CD4-positive, alpha-beta memory T cell (primary cell): ENCODE results near the gene GPR15. TPM values are rescaled to one million over a fixed set of nuclear protein-coding genes. Genes with fewer than 3 reads are reported as not detected.

Experiments used
- CTCF ChIA-PET: fragments of 350-600 bp; sonication (Branson Sonifier 250); formaldehyde crosslinking; loops from one replicate; lab custom pipeline; 2021; ENCODE audit warnings: inconsistent platforms; ENCODE audit not compliant: partially characterized antibody; lab: Charles Lee
- POLR2A ChIA-PET: fragments of 350-600 bp; sonication (Branson Sonifier 250); formaldehyde crosslinking; loops from one replicate; lab custom pipeline; 2021; ENCODE audit not compliant: partially characterized antibody; lab: Charles Lee
- DNase-seq, 5 donors: peaks; one replicate each; pipeline versions ENCODE4 v3.0.0 to v3.0.0-alpha.2; 2020 to 2022; ENCODE audit warnings: mixed read lengths in 1 of 5
- H3K27ac ChIP-seq: one replicate; pipeline ENCODE4 v1.7.0; 2013; ENCODE audit warnings: low read depth, low read length
- H3K27me3 ChIP-seq: 2 replicates; pipeline ENCODE4 v1.7.0; 2013; ENCODE audit warnings: mild to moderate bottlenecking, low read length, moderate library complexity; ENCODE audit not compliant: insufficient read depth
- H3K36me3 ChIP-seq: 2 replicates; pipeline ENCODE4 v1.7.0; 2013; ENCODE audit warnings: mild to moderate bottlenecking, low read length, moderate library complexity; ENCODE audit not compliant: insufficient read depth
- H3K4me1 ChIP-seq: 2 replicates; pipeline ENCODE4 v1.7.0; 2013; ENCODE audit warnings: mild to moderate bottlenecking, low read length, moderate library complexity; ENCODE audit not compliant: insufficient read depth
- H3K4me3 ChIP-seq, 2 donors: one replicate each; pipeline ENCODE4 v1.7.0; 2013; ENCODE audit warnings: low read length in 2 of 2, mild to moderate bottlenecking in 1 of 2
- H3K9me3 ChIP-seq, 2 donors: one replicate each; pipeline ENCODE4 v1.7.0; 2013; ENCODE audit warnings: low read length in 2 of 2, control low read depth in 1 of 2; ENCODE audit not compliant: control insufficient read depth in 1 of 2
- H3K27ac Mint-ChIP-seq, 7 donors: one replicate each; pipeline ENCODE4 v1.8.0; 2020 to 2021; ENCODE audit warnings: mixed read lengths in 7 of 7, mild to moderate bottlenecking in 6 of 7, inconsistent platforms in 3 of 7, moderate library complexity in 3 of 7
- H3K27me3 Mint-ChIP-seq, 2 donors: one replicate each; pipeline ENCODE4 v1.8.0; 2020 to 2021; ENCODE audit warnings: mixed read lengths in 2 of 2
- H3K36me3 Mint-ChIP-seq, 2 donors: one replicate each; pipeline ENCODE4 v1.8.0; 2020 to 2021; ENCODE audit warnings: mixed read lengths in 2 of 2, inconsistent platforms in 1 of 2, mild to moderate bottlenecking in 1 of 2
- H3K4me1 Mint-ChIP-seq, 4 donors: one replicate each; pipeline ENCODE4 v1.8.0; 2020 to 2021; ENCODE audit warnings: mixed read lengths in 4 of 4, mild to moderate bottlenecking in 1 of 4
- H3K4me3 Mint-ChIP-seq, 8 donors: one replicate each; pipeline ENCODE4 v1.8.0; 2020 to 2021; ENCODE audit warnings: mixed read lengths in 8 of 8, mild to moderate bottlenecking in 7 of 8, moderate library complexity in 6 of 8, inconsistent platforms in 3 of 8
- H3K9me3 Mint-ChIP-seq, 8 donors: one replicate each; pipeline ENCODE4 v1.8.0; 2020 to 2021; ENCODE audit warnings: mixed read lengths in 8 of 8, mild to moderate bottlenecking in 5 of 8, inconsistent platforms in 3 of 8, moderate library complexity in 1 of 8
- intact Hi-C: fragments of 100-400 bp; cut with micrococcal nuclease; formaldehyde crosslinking; loops from one replicate; pipeline ENCODE4 v1.15.1; 2023
- polyA plus RNA-seq, 2 donors: library from polyadenylated mRNA; unstranded; fragments of 300-500 nt; fragmentation: Illumina TruSeq; gene quantifications; one replicate each; pipeline ENCODE4 v1.2.3, GENCODE V29; 2021
- total RNA-seq, 2 experiments: library from RNA; stranded (reverse); gene quantifications; one replicate each; pipeline ENCODE4 v1.2.3, GENCODE V29; 2021

Gene GPR15
- total and polyA plus RNA-seq, 4 experiments from 2014 or later, result 12.9 to 32.0 (median 22.7) TPM

DNA sequence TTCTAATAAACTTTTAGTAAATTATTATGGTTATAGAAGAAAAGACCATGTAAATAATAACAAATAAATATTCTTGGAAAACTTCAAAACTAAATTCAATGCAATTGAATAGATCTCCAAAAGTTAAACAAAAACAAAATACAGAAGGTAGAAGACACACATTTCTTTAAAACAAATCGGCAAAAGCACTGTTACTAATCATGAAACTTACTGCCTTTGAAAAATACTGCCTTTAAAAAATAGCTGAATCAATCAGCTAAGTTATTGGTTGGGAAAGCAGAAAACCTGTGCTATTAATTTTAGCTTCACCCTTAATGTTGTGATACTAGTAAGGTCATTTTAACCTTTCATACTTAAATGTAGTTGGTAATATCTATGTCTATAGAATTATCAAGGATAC, 3.0 kb downstream of the GPR15 start:
- Mint-ChIP-seq H3K36me3 (no peaks in the 10 kb centered on the region), H3K9me3 (peaks cover 0 to 2% (median 0%) of the 10 kb centered on the region in 8 donors), H3K4me1 (peaks cover 16 to 21% (median 19%) of the 10 kb centered on the region in 4 donors), H3K27me3 (no peaks in the 10 kb centered on the region), H3K27ac (no peak overlapping the region), H3K4me3 (peak overlapping the region in 3 of 8 donors; percentile 13 to 53 (median 26))
- DNase-seq, result no peak
- intact Hi-C loops, result no loop called here
- Histone ChIP-seq H3K4me1 (peaks cover 4% of the 10 kb centered on the region), H3K4me3 (no peak overlapping the region), H3K27ac (no peak overlapping the region), H3K27me3 (no peaks in the 10 kb centered on the region), H3K36me3 (no peaks in the 10 kb centered on the region), H3K9me3 (no peaks in the 10 kb centered on the region)
- POLR2A ChIA-PET, result interaction anchor here (4.6 to 13.1 kb wide), 3 partner anchors 13 to 30 kb away, joined by 52 to 163 read pairs (median 138); partner anchors contain the start of gene CLDND1
- CTCF ChIA-PET, result interaction anchor here (1.0 kb wide), 1 partner anchor 29 kb away, joined by 3 read pairs; no protein-coding TSS in a partner anchor

DNA sequence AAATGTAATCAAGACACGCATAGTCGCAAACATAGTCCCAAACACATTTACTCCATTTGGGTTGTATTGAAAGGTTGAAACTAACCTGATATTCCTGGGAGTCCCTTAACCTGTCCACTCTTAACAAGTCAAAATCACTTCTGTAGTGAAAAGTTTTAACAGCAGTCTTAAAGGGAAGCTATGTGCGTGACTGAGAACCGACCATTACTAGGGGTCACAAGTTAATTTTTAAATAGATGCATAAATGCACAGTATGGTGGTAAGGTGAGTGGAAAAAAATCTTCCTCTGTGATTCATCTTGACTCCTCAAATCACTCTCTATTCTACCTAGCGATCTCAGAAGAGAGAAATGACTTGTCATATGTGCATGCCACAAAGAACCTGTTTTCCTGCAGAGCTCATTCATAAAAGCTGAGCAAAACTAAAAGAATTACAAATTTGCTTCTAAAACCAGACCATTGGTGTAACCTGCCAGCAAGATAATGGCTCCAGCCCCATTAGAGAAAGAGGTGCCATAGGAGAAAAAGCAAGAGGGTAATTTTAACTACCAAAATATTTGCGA, 4.8 kb downstream of the GPR15 start:
- intact Hi-C loops, result no loop called here
- no peak for DNase-seq
- peaks cover 17% of the 10 kb centered on the region for H3K4me1 ChIP-seq
- peaks cover 0 to 2% (median 0%) of the 10 kb centered on the region in 8 donors for H3K9me3 Mint-ChIP-seq
- H3K27ac Mint-ChIP-seq, result peak overlapping the region in 5 of 7 donors; percentile 46 to 77 (median 56)
- H3K36me3 ChIP-seq, result no peaks in the 10 kb centered on the region
- peaks cover 19 to 27% (median 24%) of the 10 kb centered on the region in 4 donors for H3K4me1 Mint-ChIP-seq
- no peaks in the 10 kb centered on the region for H3K36me3 Mint-ChIP-seq
- no peaks in the 10 kb centered on the region for H3K27me3 Mint-ChIP-seq
- H3K9me3 ChIP-seq, result no peaks in the 10 kb centered on the region
- H3K27me3 ChIP-seq, result no peaks in the 10 kb centered on the region
- ChIA-PET POLR2A (interaction anchor here (0.7 to 13.1 kb wide), 9 partner anchors 9 to 57 kb away, joined by 3 to 163 read pairs (median 5); partner anchors contain the start of genes CLDND1 and CPOX), CTCF (interaction anchor here (1.0 to 1.9 kb wide), 8 partner anchors 9 to 207 kb away, joined by 3 to 6 read pairs (median 3); partner anchors contain the start of gene CLDND1)
- H3K4me3 ChIP-seq, result no peak overlapping the region
- H3K4me3 Mint-ChIP-seq, result peak overlapping the region; percentile 7 to 85 (median 62)
- no peak overlapping the region for H3K27ac ChIP-seq

DNA sequence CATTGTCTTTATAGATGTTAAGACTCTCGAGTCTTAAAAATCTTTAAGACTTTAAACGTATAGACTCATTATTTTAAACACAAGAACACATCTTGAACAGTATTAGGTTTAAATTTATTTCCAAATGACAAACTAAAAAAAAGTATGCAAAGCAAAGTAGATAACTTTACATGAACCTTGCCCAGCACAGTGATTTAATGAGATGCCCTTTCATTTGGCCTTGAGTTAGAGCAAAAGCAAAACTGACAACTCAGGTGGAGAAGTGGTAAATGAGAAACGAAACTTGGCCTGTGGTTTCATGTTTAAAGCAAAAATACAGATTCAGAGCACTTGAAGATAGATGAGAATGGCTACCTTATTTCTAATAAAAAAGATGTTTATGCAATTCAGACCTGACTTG, 8.6 kb downstream of the GPR15 start:
- H3K4me1 ChIP-seq, result peaks cover 22% of the 10 kb centered on the region
- Mint-ChIP-seq H3K27ac (peak overlapping the region; percentile 19 to 88 (median 68)), H3K36me3 (no peaks in the 10 kb centered on the region), H3K4me3 (peak overlapping the region; percentile 18 to 78 (median 43)), H3K4me1 (peaks cover 15 to 24% (median 20%) of the 10 kb centered on the region in 4 donors), H3K9me3 (peaks cover 0 to 6% (median 0%) of the 10 kb centered on the region in 8 donors), H3K27me3 (no peaks in the 10 kb centered on the region)
- CTCF ChIA-PET, result interaction anchor here (1.6 kb wide), 1 partner anchor 10 kb away, joined by 5 read pairs; no protein-coding TSS in a partner anchor
- no peaks in the 10 kb centered on the region for H3K27me3 ChIP-seq
- POLR2A ChIA-PET, result interaction anchor here (0.9 to 13.1 kb wide), 5 partner anchors 15 to 27 kb away, joined by 4 to 138 read pairs (median 22); partner anchors contain the start of gene CLDND1
- DNase-seq, result no peak
- no peaks in the 10 kb centered on the region for H3K9me3 ChIP-seq
- intact Hi-C loops, result no loop called here
- no peaks in the 10 kb centered on the region for H3K36me3 ChIP-seq
- no peak overlapping the region for H3K27ac ChIP-seq
- H3K4me3 ChIP-seq, result no peak overlapping the region

DNA sequence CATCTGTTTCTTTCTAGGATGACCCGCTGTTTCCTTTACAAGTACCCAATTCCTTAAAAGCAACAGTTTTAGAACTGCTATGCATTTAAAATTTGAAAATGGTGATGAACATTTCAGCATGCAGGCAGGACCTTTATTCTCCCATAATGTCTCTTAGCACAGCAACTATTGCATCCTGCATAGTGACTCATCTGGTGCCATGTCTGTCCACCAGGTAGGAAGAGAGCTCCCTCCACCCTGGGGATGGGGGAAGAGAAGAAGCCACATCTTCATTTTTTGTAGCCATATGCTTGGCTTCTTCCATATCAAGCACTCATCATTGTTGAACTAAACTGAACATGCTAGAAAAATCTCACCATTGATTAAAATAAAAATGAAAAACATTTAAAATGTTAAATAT, 9.9 kb downstream of the GPR15 start:
- intact Hi-C loops, result no loop called here
- no peak overlapping the region for H3K27ac ChIP-seq
- DNase-seq, result no peak
- no peaks in the 10 kb centered on the region for H3K36me3 ChIP-seq
- no peak overlapping the region for H3K4me3 ChIP-seq
- Mint-ChIP-seq H3K27me3 (no peaks in the 10 kb centered on the region), H3K27ac (peak overlapping the region in 2 of 7 donors; percentile 48 to 77), H3K36me3 (no peaks in the 10 kb centered on the region), H3K9me3 (peaks cover 0 to 6% (median 0%) of the 10 kb centered on the region in 8 donors), H3K4me1 (peaks cover 17 to 28% (median 23%) of the 10 kb centered on the region in 4 donors), H3K4me3 (no peak overlapping the region)
- H3K9me3 ChIP-seq, result no peaks in the 10 kb centered on the region
- peaks cover 29% of the 10 kb centered on the region for H3K4me1 ChIP-seq
- CTCF ChIA-PET, result interaction anchor here (0.8 to 1.6 kb wide), 3 partner anchors 11 to 18 kb away, joined by 3 to 5 read pairs (median 3); no protein-coding TSS in a partner anchor
- POLR2A ChIA-PET, result interaction anchor here (0.9 to 13.1 kb wide), 5 partner anchors 14 to 30 kb away, joined by 3 to 138 read pairs (median 22); partner anchors contain the start of gene CLDND1
- H3K27me3 ChIP-seq, result no peaks in the 10 kb centered on the region

DNA sequence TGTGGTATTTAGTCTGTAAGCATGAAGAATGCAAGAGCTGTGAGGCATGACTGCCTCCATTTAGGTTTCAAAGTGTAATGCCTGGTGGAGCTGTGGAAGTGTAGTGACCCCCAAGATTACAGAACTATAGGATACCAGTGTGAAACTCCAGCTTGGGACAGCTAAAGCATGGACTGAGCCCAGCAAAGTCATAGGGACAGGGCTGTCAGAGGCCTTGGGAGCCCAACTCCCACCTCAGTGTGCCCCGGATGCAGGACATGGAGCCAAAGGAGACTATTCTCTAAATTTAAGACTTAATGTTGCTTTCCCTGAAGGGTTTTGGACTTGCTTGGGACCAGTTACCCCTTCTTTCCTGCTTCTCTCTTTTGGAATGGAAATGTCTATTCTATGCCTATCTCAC, 10.8 kb downstream of the GPR15 start:
- intact Hi-C loops, result no loop called here
- H3K4me3 Mint-ChIP-seq, result no peak overlapping the region
- Histone ChIP-seq H3K27ac (no peak overlapping the region), H3K27me3 (no peaks in the 10 kb centered on the region), H3K36me3 (no peaks in the 10 kb centered on the region), H3K4me3 (no peak overlapping the region), H3K4me1 (peaks cover 29% of the 10 kb centered on the region), H3K9me3 (no peaks in the 10 kb centered on the region)
- no peaks in the 10 kb centered on the region for H3K36me3 Mint-ChIP-seq
- ChIA-PET CTCF (interaction anchor here (0.7 to 0.8 kb wide), 2 partner anchors 12 to 15 kb away, joined by 3 to 4 read pairs; no protein-coding TSS in a partner anchor), POLR2A (interaction anchor here (1.1 to 13.1 kb wide), 4 partner anchors 10 to 21 kb away, joined by 4 to 138 read pairs (median 25); partner anchors contain the start of genes CLDND1 and GPR15)
- H3K27me3 Mint-ChIP-seq, result no peaks in the 10 kb centered on the region
- peaks cover 0 to 6% (median 0%) of the 10 kb centered on the region in 8 donors for H3K9me3 Mint-ChIP-seq
- DNase-seq, result no peak
- H3K4me1 Mint-ChIP-seq, result peaks cover 15 to 25% (median 20%) of the 10 kb centered on the region in 4 donors
- peak overlapping the region in 2 of 7 donors; percentile 0 to 76 for H3K27ac Mint-ChIP-seq

DNA sequence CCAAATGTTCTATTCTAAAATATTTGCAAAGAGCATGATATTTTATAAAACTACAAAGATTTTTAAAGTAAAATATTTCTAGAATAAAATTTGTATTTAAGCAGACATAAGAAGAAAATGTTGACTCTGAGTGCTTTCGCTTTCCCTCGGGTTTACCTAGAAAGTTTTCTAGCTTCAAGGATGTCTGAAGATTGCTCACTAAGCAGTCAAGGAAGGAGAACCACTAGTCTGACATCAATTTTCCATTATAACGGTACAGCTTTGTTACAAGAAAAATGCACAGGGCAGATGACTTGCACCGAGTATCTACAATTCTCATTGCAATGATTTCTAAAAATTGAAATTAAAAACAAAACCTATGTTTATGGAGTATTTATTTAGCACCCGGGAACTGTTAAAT, 14.2 kb downstream of the GPR15 start:
- peaks cover 0 to 6% (median 0%) of the 10 kb centered on the region in 8 donors for H3K9me3 Mint-ChIP-seq
- no peaks in the 10 kb centered on the region for H3K27me3 ChIP-seq
- intact Hi-C loops, result no loop called here
- H3K36me3 ChIP-seq, result no peaks in the 10 kb centered on the region
- peak overlapping the region in 1 of 2 donors; percentile 22 for H3K4me3 ChIP-seq
- H3K27ac Mint-ChIP-seq, result peak overlapping the region; percentile 25 to 85 (median 79)
- H3K4me1 Mint-ChIP-seq, result peaks cover 13 to 26% (median 18%) of the 10 kb centered on the region in 4 donors
- DNase-seq, result peak in 1 of 5 donors; percentile 47
- H3K4me3 Mint-ChIP-seq, result peak overlapping the region in 7 of 8 donors; percentile 63 to 84 (median 78)
- H3K27me3 Mint-ChIP-seq, result no peaks in the 10 kb centered on the region
- POLR2A ChIA-PET, result interaction anchor here (0.7 to 3.5 kb wide), 10 partner anchors 9 to 724 kb away, joined by 3 to 26 read pairs (median 6); partner anchors contain the start of genes CLDND1, CPOX and CRYBG3
- H3K9me3 ChIP-seq, result no peaks in the 10 kb centered on the region
- peaks cover 31% of the 10 kb centered on the region for H3K4me1 ChIP-seq
- CTCF ChIA-PET, result interaction anchor here (1.4 to 2.1 kb wide), 5 partner anchors 9 to 28 kb away, joined by 3 to 7 read pairs (median 5); no protein-coding TSS in a partner anchor
- no peak overlapping the region for H3K27ac ChIP-seq
- peaks cover 0 to 2% of the 10 kb centered on the region in 2 donors for H3K36me3 Mint-ChIP-seq
